AG04450 (cell line): ENCODE measurements around the gene CLEC2D. TPM values are rescaled to one million over a fixed set of nuclear protein-coding genes. Genes with fewer than 3 reads are reported as not detected.

Source experiments
- CTCF ChIA-PET: fragments of 300-600, 350-600 bp; formaldehyde crosslinking; extraction: SDS; loops from one replicate; lab custom pipeline; 2022; ENCODE audit warnings: antibody characterized with exemption, inconsistent platforms; lab: Charles Lee
- POLR2A ChIA-PET: fragments of 350-600 bp; formaldehyde crosslinking; extraction: SDS; loops from one replicate; lab custom pipeline; 2021; ENCODE audit warnings: antibody characterized with exemption, inconsistent platforms; lab: Yijun Ruan, JAX
- DNase-seq: peaks from one replicate; pipeline ENCODE4 v3.0.0-alpha.2; 2011; ENCODE audit warnings: low read depth, low spot score
- H3K27ac ChIP-seq: one replicate; pipeline ENCODE4 v1.5.1; 2012; ENCODE audit warnings: low read depth, low read length, control low read depth
- H3K27me3 ChIP-seq: one replicate; pipeline ENCODE4 v1.6.0; 2012; ENCODE audit warnings: low read length; ENCODE audit not compliant: control insufficient read depth, insufficient read depth
- H3K4me3 ChIP-seq: 2 replicates; pipeline ENCODE4 v1.5.1; 2011; ENCODE audit warnings: mild to moderate bottlenecking, low read depth, low read length, control low read depth
- H3K9me3 ChIP-seq: 2 replicates; pipeline ENCODE4 v1.5.1; 2012; ENCODE audit warnings: low read length; ENCODE audit not compliant: control insufficient read depth, insufficient read depth
- polyA plus RNA-seq: library from polyadenylated mRNA; depleted of rRNA; stranded (reverse); fragments of >200 nt; gene quantifications from 2 replicates; pipeline ENCODE4 v1.2.3, GENCODE V29; 2011
- TF ChIP-seq, protein P1 (sequence below): IDR thresholded peaks from 2 replicates; pipeline ENCODE4 v1.5.1; 2011; ENCODE audit warnings: low read depth, low read length, control low read depth, inconsistent platforms

Gene CLEC2D
- polyA plus RNA-seq, 1 experiment, result 2.3 TPM

DNA sequence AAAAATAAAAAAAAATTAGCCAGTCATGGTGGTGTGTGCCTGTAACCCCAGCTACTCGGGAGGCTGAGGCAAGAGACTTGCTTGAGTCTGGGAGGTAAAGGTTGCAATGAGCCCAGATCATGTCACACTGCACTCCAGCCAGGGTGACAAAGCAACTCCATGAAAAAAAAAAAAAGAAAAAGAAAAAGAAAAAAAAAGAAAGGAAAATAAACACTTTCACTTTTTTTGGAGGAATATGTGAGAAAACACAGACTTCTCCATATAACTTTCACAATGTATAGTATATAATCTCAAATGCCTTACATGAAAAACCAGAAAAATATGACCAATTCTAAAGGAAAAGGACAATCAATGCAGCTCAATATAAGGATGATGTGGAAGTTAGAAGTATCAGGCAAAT lies 54.5 kb downstream of the CLEC2D start:
- TF ChIP-seq, protein P1, sequence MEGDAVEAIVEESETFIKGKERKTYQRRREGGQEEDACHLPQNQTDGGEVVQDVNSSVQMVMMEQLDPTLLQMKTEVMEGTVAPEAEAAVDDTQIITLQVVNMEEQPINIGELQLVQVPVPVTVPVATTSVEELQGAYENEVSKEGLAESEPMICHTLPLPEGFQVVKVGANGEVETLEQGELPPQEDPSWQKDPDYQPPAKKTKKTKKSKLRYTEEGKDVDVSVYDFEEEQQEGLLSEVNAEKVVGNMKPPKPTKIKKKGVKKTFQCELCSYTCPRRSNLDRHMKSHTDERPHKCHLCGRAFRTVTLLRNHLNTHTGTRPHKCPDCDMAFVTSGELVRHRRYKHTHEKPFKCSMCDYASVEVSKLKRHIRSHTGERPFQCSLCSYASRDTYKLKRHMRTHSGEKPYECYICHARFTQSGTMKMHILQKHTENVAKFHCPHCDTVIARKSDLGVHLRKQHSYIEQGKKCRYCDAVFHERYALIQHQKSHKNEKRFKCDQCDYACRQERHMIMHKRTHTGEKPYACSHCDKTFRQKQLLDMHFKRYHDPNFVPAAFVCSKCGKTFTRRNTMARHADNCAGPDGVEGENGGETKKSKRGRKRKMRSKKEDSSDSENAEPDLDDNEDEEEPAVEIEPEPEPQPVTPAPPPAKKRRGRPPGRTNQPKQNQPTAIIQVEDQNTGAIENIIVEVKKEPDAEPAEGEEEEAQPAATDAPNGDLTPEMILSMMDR, result no peak
- DNase-seq, result no peak
- ChIA-PET CTCF (interaction anchor here (0.6 to 2.5 kb wide), 2 partner anchors 15 to 89 kb away, joined by 4 to 16 read pairs; no protein-coding TSS in a partner anchor), POLR2A (no interaction called here)
- Histone ChIP-seq H3K4me3 (no peak overlapping the region), H3K27ac (no peak overlapping the region), H3K27me3 (no peaks in the 10 kb centered on the region), H3K9me3 (no peaks in the 10 kb centered on the region)

GRCh38 chr12:9725213-9725870 lies 55.8 kb downstream of the CLEC2D start:
- CTCF ChIA-PET, result interaction anchor here (1.2 to 2.5 kb wide), 4 partner anchors 16 to 25 kb away, joined by 4 to 16 read pairs (median 10); no protein-coding TSS in a partner anchor
- H3K27me3 ChIP-seq, result no peaks in the 10 kb centered on the region
- no peak overlapping the region for H3K27ac ChIP-seq
- POLR2A ChIA-PET, result no interaction called here
- no peaks in the 10 kb centered on the region for H3K9me3 ChIP-seq
- no peak overlapping the region for H3K4me3 ChIP-seq
- DNase-seq, result no peak
- TF ChIP-seq, protein P1, result no peak

DNA sequence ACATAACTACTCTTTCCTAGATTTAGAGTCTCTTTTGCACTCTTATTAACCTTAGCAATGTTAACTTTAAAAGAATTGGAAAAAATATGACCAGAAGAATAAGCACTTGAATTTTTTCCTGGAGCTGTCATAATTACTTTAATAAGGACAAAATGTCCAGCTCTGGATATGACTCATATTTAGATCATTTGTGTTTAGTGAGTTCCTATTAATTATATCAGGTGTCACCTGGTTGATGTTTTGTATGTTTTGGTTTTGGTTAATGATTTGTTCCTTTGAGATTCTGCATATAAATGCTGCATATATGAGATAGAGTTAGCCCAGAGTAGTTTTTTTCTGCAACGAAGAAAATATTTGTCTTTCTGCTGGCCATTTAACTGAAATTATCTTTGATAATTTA lies 58.3 kb downstream of the CLEC2D start:
- Histone ChIP-seq H3K27me3 (no peaks in the 10 kb centered on the region), H3K9me3 (no peaks in the 10 kb centered on the region), H3K4me3 (no peak overlapping the region), H3K27ac (no peak overlapping the region)
- POLR2A ChIA-PET, result no interaction called here
- DNase-seq, result no peak
- TF ChIP-seq, protein P1, result no peak
- CTCF ChIA-PET, result no interaction called here

GRCh38 chr12:9729082-9729481 lies 59.6 kb downstream of the CLEC2D start:
- Histone ChIP-seq H3K27ac (no peak overlapping the region), H3K9me3 (no peaks in the 10 kb centered on the region), H3K27me3 (no peaks in the 10 kb centered on the region), H3K4me3 (no peak overlapping the region)
- CTCF ChIA-PET, result interaction anchor here (1.9 to 2.8 kb wide), 3 partner anchors 13 to 21 kb away, joined by 4 to 25 read pairs (median 5); no protein-coding TSS in a partner anchor
- TF ChIP-seq, protein P1, result no peak
- POLR2A ChIA-PET, result interaction anchor here (0.6 kb wide), 1 partner anchor 921 kb away, joined by 4 read pairs; no protein-coding TSS in a partner anchor
- DNase-seq, result no peak

- ChIA-PET POLR2A (no interaction called here), CTCF (interaction anchor here (1.4 to 2.8 kb wide), 4 partner anchors 12 to 96 kb away, joined by 4 to 25 read pairs (median 4); no protein-coding TSS in a partner anchor)
- TF ChIP-seq, protein P1, result no peak
Measured at GRCh38 chr12:9730011-9730410, 60.5 kb downstream of the CLEC2D start.

More at GRCh38 chr12:9730011-9730410, 60.5 kb downstream of the CLEC2D start:
- Histone ChIP-seq H3K9me3 (no peaks in the 10 kb centered on the region), H3K4me3 (no peak overlapping the region), H3K27ac (no peak overlapping the region), H3K27me3 (no peaks in the 10 kb centered on the region)
- DNase-seq, result no peak
